Cardiac fibroblast (primary cell): ENCODE results near the gene NUDT7.

Experiments used
- DNase-seq, 2 donors: peaks; one replicate each; pipeline versions ENCODE4 v3.0.0 to v3.0.0-alpha.2; 2010; ENCODE audit warnings: low read depth in 2 of 2
- H3K4me3 ChIP-seq, 2 donors: replicated peaks in 1 of 2; 1 replicate in 1 of 2; 2 replicates in 1 of 2; pipeline ENCODE4 v1.5.1; 2011; ENCODE audit warnings: low read depth in 2 of 2, low read length in 2 of 2, mild to moderate bottlenecking in 2 of 2, moderate library complexity in 1 of 2
- CTCF ChIP-seq: IDR thresholded peaks from one replicate; pipeline ENCODE4 v1.5.1; 2011; ENCODE audit warnings: low read depth, mild to moderate bottlenecking, low read length, inconsistent platforms

Gene NUDT7

GRCh38 chr16:77738706-77739558, 16.6 kb downstream of the NUDT7 start:
- no peak for DNase-seq
- no peak overlapping the region for H3K4me3 ChIP-seq
- TF ChIP-seq CTCF, result no peak

GRCh38 chr16:77739559-77739892, 17.2 kb downstream of the NUDT7 start:
- DNase-seq, result peak in 1 of 2 donors; percentile 9

GRCh38 chr16:77744141-77744540, 21.8 kb downstream of the NUDT7 start:
- DNase-seq, result no peak
- no peak overlapping the region for H3K4me3 ChIP-seq
- no peak for TF ChIP-seq CTCF

More at GRCh38 chr16:77739559-77739892, 17.2 kb downstream of the NUDT7 start:
- no peak overlapping the region for H3K4me3 ChIP-seq
- no peak for TF ChIP-seq CTCF

GRCh38 chr16:77745972-77746371, 23.7 kb downstream of the NUDT7 start:
- TF ChIP-seq CTCF, result no peak
- no peak overlapping the region for H3K4me3 ChIP-seq
- DNase-seq, result no peak

GRCh38 chr16:77748421-77749005, 26.2 kb downstream of the NUDT7 start:
- no peak for TF ChIP-seq CTCF
- no peak for DNase-seq
- H3K4me3 ChIP-seq, result no peak overlapping the region

- TF ChIP-seq CTCF, result no peak
- no peak overlapping the region for H3K4me3 ChIP-seq
- no peak for DNase-seq
Measured at GRCh38 chr16:77749415-77749814, 27.1 kb downstream of the NUDT7 start.
